Thyroid gland (tissue), 4 donors: Measurements from ENCODE around the gene RAB30.

Experiments
- POLR2A ChIP-seq, 2 donors: fragments of 450-650 bp; IDR thresholded peaks; one replicate each; pipeline ENCODE4 v1.6.1; 2017; ENCODE audit warnings: antibody characterized with exemption in 2 of 2, mild to moderate bottlenecking in 2 of 2, moderate library complexity in 1 of 2
- TF ChIP-seq, protein P1 (sequence below), 6 experiments: fragments of 200-600 bp in 3 of 6; fragments of 450-650 bp in 3 of 6; sonication (generic) in 3 of 6; IDR thresholded peaks; one replicate each; pipeline ENCODE4 v1.5.1; 2016 to 2019; ENCODE audit warnings: antibody characterized with exemption in 6 of 6, mild to moderate bottlenecking in 2 of 6, inconsistent platforms in 1 of 6, moderate library complexity in 1 of 6

DNA sequence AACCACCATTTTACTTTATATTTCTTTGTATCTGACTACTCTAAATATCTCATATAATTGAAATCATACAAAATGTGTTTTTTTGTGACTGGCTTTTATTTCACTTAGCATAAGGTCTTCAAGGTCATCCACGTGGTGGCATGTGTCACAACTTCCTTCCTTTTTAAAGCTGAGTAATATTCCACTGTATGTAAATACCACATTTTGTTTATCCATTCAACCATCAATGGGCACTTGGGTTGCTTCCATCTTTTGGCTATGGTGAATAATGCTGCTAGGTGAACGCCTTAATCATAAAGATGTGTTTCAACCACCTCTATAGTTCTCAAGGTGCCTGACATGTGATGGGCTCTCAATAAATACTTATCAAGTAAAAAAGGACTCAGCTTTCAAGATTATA, 15.5 kb downstream of the RAB30 start:
- TF ChIP-seq, protein P1, sequence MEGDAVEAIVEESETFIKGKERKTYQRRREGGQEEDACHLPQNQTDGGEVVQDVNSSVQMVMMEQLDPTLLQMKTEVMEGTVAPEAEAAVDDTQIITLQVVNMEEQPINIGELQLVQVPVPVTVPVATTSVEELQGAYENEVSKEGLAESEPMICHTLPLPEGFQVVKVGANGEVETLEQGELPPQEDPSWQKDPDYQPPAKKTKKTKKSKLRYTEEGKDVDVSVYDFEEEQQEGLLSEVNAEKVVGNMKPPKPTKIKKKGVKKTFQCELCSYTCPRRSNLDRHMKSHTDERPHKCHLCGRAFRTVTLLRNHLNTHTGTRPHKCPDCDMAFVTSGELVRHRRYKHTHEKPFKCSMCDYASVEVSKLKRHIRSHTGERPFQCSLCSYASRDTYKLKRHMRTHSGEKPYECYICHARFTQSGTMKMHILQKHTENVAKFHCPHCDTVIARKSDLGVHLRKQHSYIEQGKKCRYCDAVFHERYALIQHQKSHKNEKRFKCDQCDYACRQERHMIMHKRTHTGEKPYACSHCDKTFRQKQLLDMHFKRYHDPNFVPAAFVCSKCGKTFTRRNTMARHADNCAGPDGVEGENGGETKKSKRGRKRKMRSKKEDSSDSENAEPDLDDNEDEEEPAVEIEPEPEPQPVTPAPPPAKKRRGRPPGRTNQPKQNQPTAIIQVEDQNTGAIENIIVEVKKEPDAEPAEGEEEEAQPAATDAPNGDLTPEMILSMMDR (IDR thresholded peaks at IDR 0.05): no peak
- TF ChIP-seq POLR2A (IDR thresholded peaks at IDR 0.05): no peak
